D721Med (cell line): ENCODE measurements around the gene HIVEP3.
"Not testable (repeated sequence)": the region's sequence is repeated elsewhere in the genome, so short reads cannot be mapped to it uniquely, and the experiment has no call there.

Experiments used
- DNase-seq: peaks from one replicate; pipeline ENCODE4 v3.0.0; 2011; ENCODE audit warnings: low spot score; ENCODE audit not compliant: insufficient read length
- FAIRE-seq: peaks from 2 replicates; lab custom pipeline; 2011; peaks lifted over from hg19 to GRCh38; lab: Jason Lieb, UNC
- CTCF ChIP-seq: IDR thresholded peaks from 2 replicates; pipeline ENCODE4 v1.5.1; 2012; ENCODE audit warnings: mild to moderate bottlenecking, control low read depth; ENCODE audit not compliant: insufficient read depth; ENCODE audit errors: missing control alignments

The HIVEP3 gene

GRCh38 chr1:41953291-41953690 is 34.6 kb upstream of the HIVEP3 start:
- TF ChIP-seq CTCF = no peak
- FAIRE-seq = peak; percentile 82

GRCh38 chr1:41952208-41952607 is 33.5 kb upstream of the HIVEP3 start:
- TF ChIP-seq CTCF = no peak
- no peak for DNase-seq
- no peak for FAIRE-seq

More at GRCh38 chr1:41953291-41953690, 34.6 kb upstream of the HIVEP3 start:
- DNase-seq = peak; percentile 36

- not testable (repeated sequence) for FAIRE-seq, DNase-seq
Observed at GRCh38 chr1:41951492-41951891, 32.8 kb upstream of the HIVEP3 start.

- DNase-seq = no peak
- no peak for TF ChIP-seq CTCF
- FAIRE-seq = no peak
Observed at GRCh38 chr1:41950820-41951219, 32.1 kb upstream of the HIVEP3 start.

- not testable (repeated sequence) for DNase-seq, FAIRE-seq
Observed at GRCh38 chr1:41945946-41946345, 27.2 kb upstream of the HIVEP3 start.

- TF ChIP-seq CTCF = no peak
- DNase-seq (no peak), FAIRE-seq (no peak)
Observed at GRCh38 chr1:41943717-41944116, 25.0 kb upstream of the HIVEP3 start.

GRCh38 chr1:41942278-41942677 is 23.6 kb upstream of the HIVEP3 start:
- no peak for FAIRE-seq
- no peak for TF ChIP-seq CTCF
- no peak for DNase-seq

- no peak for DNase-seq
- no peak for TF ChIP-seq CTCF
Observed at GRCh38 chr1:41941381-41941780, 22.7 kb upstream of the HIVEP3 start.

More at GRCh38 chr1:41941381-41941780, 22.7 kb upstream of the HIVEP3 start:
- no peak for FAIRE-seq
